Neural cell (in vitro differentiated cells): ENCODE measurements around the gene SDK1. TPM values are rescaled to one million over a fixed set of nuclear protein-coding genes. Genes with fewer than 3 reads are reported as not detected.

Experiments
- H2AFZ ChIP-seq: fragments of 200-600, 300-800 bp; sonication (generic), shearing (Covaris generic); 2 replicates; pipeline ENCODE4 v1.6.0; 2014; ENCODE audit warnings: low read depth, mild to moderate bottlenecking, antibody characterized with exemption, low read length, moderate library complexity
- H3F3A ChIP-seq: fragments of 200-600 bp; shearing (Covaris generic); 2 replicates; pipeline ENCODE4 v1.6.1; 2016; ENCODE audit warnings: mild to moderate bottlenecking, moderate library complexity, mixed read lengths, antibody characterized with exemption, low read length; ENCODE audit not compliant: insufficient read depth, poor library complexity, severe bottlenecking
- H3K27ac ChIP-seq: fragments of 200-600, 300-800 bp; sonication (generic), shearing (Covaris generic); 2 replicates; pipeline ENCODE4 v1.5.1; 2014; ENCODE audit warnings: mild to moderate bottlenecking, low read length, moderate library complexity
- H3K27me3 ChIP-seq: fragments of 300-800, 200-600 bp; sonication (generic), shearing (Covaris generic); 2 replicates; pipeline ENCODE4 v1.6.0; 2014; ENCODE audit warnings: mild to moderate bottlenecking, low read depth, low read length, moderate library complexity; ENCODE audit not compliant: insufficient read depth
- H3K36me3 ChIP-seq: fragments of 300-800, 200-600 bp; sonication (generic), shearing (Covaris generic); 2 replicates; pipeline ENCODE4 v1.5.1; 2014; ENCODE audit warnings: mild to moderate bottlenecking, antibody characterized with exemption, low read length, moderate library complexity; ENCODE audit not compliant: insufficient read depth
- H3K4me2 ChIP-seq: fragments of 300-800, 200-600 bp; sonication (generic), shearing (Covaris generic); 2 replicates; pipeline ENCODE4 v1.6.0; 2014; ENCODE audit warnings: mild to moderate bottlenecking, low read length
- H3K4me3 ChIP-seq: fragments of 300-800, 200-600 bp; sonication (generic), shearing (Covaris generic); 2 replicates; pipeline ENCODE4 v1.5.1; 2014; ENCODE audit warnings: mild to moderate bottlenecking, low read length, moderate library complexity
- H3K79me2 ChIP-seq: fragments of 200-600 bp; shearing (Covaris generic); replicated peaks from 2 replicates; pipeline ENCODE4 v1.6.0; 2014; ENCODE audit warnings: mild to moderate bottlenecking, low read length, moderate library complexity; ENCODE audit not compliant: insufficient read depth
- H3K9ac ChIP-seq: fragments of 300-800, 200-600 bp; sonication (generic), shearing (Covaris generic); 2 replicates; pipeline ENCODE4 v1.6.1; 2016; ENCODE audit warnings: mild to moderate bottlenecking, low read length, mixed read lengths
- H3K9me2 ChIP-seq: fragments of 200-600 bp; shearing (Covaris generic); 2 replicates; pipeline ENCODE4 v1.6.1; 2016; ENCODE audit warnings: mild to moderate bottlenecking, low read length, mixed read lengths; ENCODE audit not compliant: insufficient read depth
- H3K9me3 ChIP-seq: fragments of 200-600, 300-800 bp; sonication (generic), shearing (Covaris generic); 2 replicates; pipeline ENCODE4 v1.6.1; 2016; ENCODE audit warnings: mild to moderate bottlenecking, mixed run types, low read length, moderate library complexity, mixed read lengths
- H4K20me1 ChIP-seq: fragments of 200-600 bp; shearing (Covaris generic); 2 replicates; pipeline ENCODE4 v1.6.1; 2016; ENCODE audit warnings: mild to moderate bottlenecking, mixed run types; ENCODE audit not compliant: insufficient read depth
- EP300 ChIP-seq: fragments of 450-650 bp; conservative IDR thresholded peaks from 2 replicates; pipeline ENCODE4 v1.6.1; 2014; ENCODE audit warnings: antibody characterized with exemption, mild to moderate bottlenecking, moderate library complexity; ENCODE audit not compliant: poor library complexity, severe bottlenecking
- EZH2 ChIP-seq: fragments of 200-600, 300-800 bp; shearing (Covaris generic), sonication (generic); IDR thresholded peaks from 2 replicates; pipeline ENCODE4 v1.6.1; 2014; ENCODE audit warnings: antibody characterized with exemption, low read length, borderline replicate concordance, mild to moderate bottlenecking; ENCODE audit not compliant: insufficient read depth, poor library complexity, severe bottlenecking
- MXI1 ChIP-seq: fragments of 450-650 bp; conservative IDR thresholded peaks from 2 replicates; pipeline ENCODE4 v1.6.1; 2014; ENCODE audit warnings: antibody characterized with exemption, mild to moderate bottlenecking; ENCODE audit not compliant: poor library complexity, severe bottlenecking
- POLR2AphosphoS5 ChIP-seq: IDR thresholded peaks from 2 replicates; pipeline ENCODE4 v1.6.1; 2012
- RAD21 ChIP-seq: fragments of 450-650 bp; conservative IDR thresholded peaks from 2 replicates; pipeline ENCODE4 v1.6.1; 2014; ENCODE audit warnings: antibody characterized with exemption, mild to moderate bottlenecking, moderate library complexity
- SMC3 ChIP-seq: fragments of 450-650 bp; conservative IDR thresholded peaks from 2 replicates; pipeline ENCODE4 v1.6.1; 2014; ENCODE audit warnings: antibody characterized with exemption, mild to moderate bottlenecking, moderate library complexity; ENCODE audit not compliant: poor library complexity
- TAF1 ChIP-seq: IDR thresholded peaks from 2 replicates; pipeline ENCODE4 v1.6.1; 2012; ENCODE audit warnings: low read depth
- polyA plus RNA-seq: library from polyadenylated mRNA; depleted of rRNA; stranded (reverse); fragments of >200 nt; gene quantifications from 2 replicates; pipeline ENCODE4 v1.2.3, GENCODE V29; 2014
- TF ChIP-seq, protein P1 (sequence below): IDR thresholded peaks from 2 replicates; pipeline ENCODE4 v1.6.1; 2012; ENCODE audit warnings: borderline replicate concordance
- TF ChIP-seq, protein P2 (sequence below): fragments of 450-650 bp; IDR thresholded peaks from 2 replicates; pipeline ENCODE4 v1.5.1; 2014; ENCODE audit warnings: antibody characterized with exemption, mild to moderate bottlenecking, moderate library complexity; ENCODE audit not compliant: poor library complexity, severe bottlenecking

The SDK1 gene
- polyA plus RNA-seq, 1 donor from 2014 or later = 2.7 TPM

DNA sequence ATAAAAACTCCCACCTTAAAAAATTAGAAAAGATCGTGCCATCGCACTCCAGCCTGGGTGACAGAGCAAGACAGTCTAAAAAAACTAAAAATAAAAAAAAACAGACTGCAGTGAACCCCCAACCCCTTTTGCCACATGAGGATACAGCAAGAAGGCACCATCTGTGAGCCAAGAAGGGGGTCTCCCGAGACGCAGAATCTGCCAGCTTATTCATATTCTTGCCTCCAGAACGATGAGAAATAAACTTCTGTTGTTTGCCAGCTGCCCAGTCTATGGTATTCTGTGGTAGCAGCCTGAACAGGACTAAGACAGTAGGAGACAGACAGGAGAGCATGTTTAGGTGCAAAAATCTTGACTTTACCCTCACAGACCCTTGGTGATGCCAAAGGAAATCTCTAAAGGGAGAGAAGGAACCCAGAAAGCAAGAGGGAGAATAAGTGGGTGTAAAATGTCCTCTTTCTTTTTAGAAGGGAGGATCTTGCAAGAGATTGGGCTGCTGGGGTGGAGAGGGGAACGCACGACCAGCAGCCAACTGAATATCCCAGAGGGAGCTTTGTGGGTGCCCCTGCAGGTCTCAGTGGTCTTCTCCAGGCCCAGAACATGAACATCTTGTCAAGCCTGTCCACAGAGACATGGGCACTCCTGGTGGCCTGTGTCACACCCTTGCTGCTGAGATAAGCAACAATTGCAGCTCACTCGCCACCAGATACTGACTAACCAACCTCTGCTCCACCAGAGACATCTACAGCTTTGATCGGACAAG lies 980.4 kb downstream of the SDK1 start:
- H3K9me2 ChIP-seq = no peaks in the 10 kb centered on the region
- no peaks in the 10 kb centered on the region for H3K9me3 ChIP-seq
- H3K9ac ChIP-seq = no peak overlapping the region
- no peaks in the 10 kb centered on the region for H3K36me3 ChIP-seq
- H3K27ac ChIP-seq = no peak overlapping the region
- no peak overlapping the region for H3K4me3 ChIP-seq
- no peaks in the 10 kb centered on the region for H3K27me3 ChIP-seq
- no peaks in the 10 kb centered on the region for H3K79me2 ChIP-seq
- no peaks in the 10 kb centered on the region for H4K20me1 ChIP-seq
- no peak overlapping the region for H3K4me2 ChIP-seq
- TF ChIP-seq, protein P1, sequence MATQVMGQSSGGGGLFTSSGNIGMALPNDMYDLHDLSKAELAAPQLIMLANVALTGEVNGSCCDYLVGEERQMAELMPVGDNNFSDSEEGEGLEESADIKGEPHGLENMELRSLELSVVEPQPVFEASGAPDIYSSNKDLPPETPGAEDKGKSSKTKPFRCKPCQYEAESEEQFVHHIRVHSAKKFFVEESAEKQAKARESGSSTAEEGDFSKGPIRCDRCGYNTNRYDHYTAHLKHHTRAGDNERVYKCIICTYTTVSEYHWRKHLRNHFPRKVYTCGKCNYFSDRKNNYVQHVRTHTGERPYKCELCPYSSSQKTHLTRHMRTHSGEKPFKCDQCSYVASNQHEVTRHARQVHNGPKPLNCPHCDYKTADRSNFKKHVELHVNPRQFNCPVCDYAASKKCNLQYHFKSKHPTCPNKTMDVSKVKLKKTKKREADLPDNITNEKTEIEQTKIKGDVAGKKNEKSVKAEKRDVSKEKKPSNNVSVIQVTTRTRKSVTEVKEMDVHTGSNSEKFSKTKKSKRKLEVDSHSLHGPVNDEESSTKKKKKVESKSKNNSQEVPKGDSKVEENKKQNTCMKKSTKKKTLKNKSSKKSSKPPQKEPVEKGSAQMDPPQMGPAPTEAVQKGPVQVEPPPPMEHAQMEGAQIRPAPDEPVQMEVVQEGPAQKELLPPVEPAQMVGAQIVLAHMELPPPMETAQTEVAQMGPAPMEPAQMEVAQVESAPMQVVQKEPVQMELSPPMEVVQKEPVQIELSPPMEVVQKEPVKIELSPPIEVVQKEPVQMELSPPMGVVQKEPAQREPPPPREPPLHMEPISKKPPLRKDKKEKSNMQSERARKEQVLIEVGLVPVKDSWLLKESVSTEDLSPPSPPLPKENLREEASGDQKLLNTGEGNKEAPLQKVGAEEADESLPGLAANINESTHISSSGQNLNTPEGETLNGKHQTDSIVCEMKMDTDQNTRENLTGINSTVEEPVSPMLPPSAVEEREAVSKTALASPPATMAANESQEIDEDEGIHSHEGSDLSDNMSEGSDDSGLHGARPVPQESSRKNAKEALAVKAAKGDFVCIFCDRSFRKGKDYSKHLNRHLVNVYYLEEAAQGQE = no peak
- TF ChIP-seq SMC3 (no peak), EP300 (no peak), POLR2AphosphoS5 (no peak), TAF1 (no peak), EZH2 (no peak), MXI1 (no peak), RAD21 (no peak)
- TF ChIP-seq, protein P2, sequence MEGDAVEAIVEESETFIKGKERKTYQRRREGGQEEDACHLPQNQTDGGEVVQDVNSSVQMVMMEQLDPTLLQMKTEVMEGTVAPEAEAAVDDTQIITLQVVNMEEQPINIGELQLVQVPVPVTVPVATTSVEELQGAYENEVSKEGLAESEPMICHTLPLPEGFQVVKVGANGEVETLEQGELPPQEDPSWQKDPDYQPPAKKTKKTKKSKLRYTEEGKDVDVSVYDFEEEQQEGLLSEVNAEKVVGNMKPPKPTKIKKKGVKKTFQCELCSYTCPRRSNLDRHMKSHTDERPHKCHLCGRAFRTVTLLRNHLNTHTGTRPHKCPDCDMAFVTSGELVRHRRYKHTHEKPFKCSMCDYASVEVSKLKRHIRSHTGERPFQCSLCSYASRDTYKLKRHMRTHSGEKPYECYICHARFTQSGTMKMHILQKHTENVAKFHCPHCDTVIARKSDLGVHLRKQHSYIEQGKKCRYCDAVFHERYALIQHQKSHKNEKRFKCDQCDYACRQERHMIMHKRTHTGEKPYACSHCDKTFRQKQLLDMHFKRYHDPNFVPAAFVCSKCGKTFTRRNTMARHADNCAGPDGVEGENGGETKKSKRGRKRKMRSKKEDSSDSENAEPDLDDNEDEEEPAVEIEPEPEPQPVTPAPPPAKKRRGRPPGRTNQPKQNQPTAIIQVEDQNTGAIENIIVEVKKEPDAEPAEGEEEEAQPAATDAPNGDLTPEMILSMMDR = no peak
- H2AFZ ChIP-seq = no peak overlapping the region
- no peaks in the 10 kb centered on the region for H3F3A ChIP-seq

DNA sequence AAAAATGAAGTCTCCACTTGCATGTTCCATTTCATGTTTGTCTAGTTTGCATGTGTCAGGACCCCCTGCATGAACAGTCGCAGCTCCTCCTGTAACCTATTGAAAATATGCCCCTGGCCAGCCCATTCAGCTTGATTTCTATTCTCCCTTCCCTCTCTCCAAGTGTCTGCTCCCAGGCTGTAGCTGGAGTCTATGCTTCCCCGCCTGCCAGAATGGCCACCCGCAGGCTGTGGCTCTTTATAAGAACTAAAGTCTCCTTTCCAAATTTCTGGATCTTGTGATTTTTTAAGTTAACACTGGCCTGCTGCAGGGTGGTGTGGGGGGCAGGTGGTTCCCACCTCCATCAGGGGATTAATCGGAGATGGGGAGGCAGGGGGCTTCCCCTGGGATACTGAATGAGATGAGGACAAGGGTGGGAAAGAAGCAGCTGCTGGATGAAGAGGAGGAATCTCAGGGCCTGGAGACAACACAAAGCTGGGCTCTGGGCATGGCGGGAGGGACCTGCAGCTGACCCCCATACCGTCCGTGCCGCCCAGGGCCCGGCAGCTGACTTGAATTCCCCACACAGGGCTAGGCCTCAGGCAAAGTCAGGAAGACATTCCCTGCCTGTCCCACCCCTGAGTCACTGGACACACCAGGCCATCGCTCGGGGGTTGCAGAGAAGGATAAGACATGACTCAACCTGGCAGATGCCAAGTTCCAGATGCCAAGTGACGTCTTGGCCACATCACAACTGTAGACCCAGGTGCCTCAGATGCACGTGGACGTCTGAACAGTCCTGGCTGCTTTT lies 981.6 kb downstream of the SDK1 start:
- H3K9me3 ChIP-seq = no peaks in the 10 kb centered on the region
- no peaks in the 10 kb centered on the region for H3F3A ChIP-seq
- no peaks in the 10 kb centered on the region for H3K27me3 ChIP-seq
- H3K9ac ChIP-seq = no peak overlapping the region
- H3K4me2 ChIP-seq = no peak overlapping the region
- H4K20me1 ChIP-seq = no peaks in the 10 kb centered on the region
- TF ChIP-seq EZH2 (no peak), TAF1 (no peak), MXI1 (no peak), EP300 (no peak), POLR2AphosphoS5 (no peak), RAD21 (no peak), SMC3 (no peak)
- TF ChIP-seq, protein P2 = no peak
- TF ChIP-seq, protein P1 = no peak
- no peaks in the 10 kb centered on the region for H3K79me2 ChIP-seq
- H3K9me2 ChIP-seq = no peaks in the 10 kb centered on the region
- H2AFZ ChIP-seq = no peak overlapping the region
- H3K36me3 ChIP-seq = no peaks in the 10 kb centered on the region
- H3K27ac ChIP-seq = no peak overlapping the region
- H3K4me3 ChIP-seq = no peak overlapping the region
